AG04450 (cell line): ENCODE results near the gene OR11A1. TPM values are rescaled to one million over a fixed set of nuclear protein-coding genes. Genes with fewer than 3 reads are reported as not detected.

Experiments
- CTCF ChIA-PET: fragments of 300-600, 350-600 bp; formaldehyde crosslinking; extraction: SDS; loops from one replicate; lab custom pipeline; 2022; ENCODE audit warnings: antibody characterized with exemption, inconsistent platforms; lab: Charles Lee
- POLR2A ChIA-PET: fragments of 350-600 bp; formaldehyde crosslinking; extraction: SDS; loops from one replicate; lab custom pipeline; 2021; ENCODE audit warnings: antibody characterized with exemption, inconsistent platforms; lab: Yijun Ruan, JAX
- DNase-seq: peaks from one replicate; pipeline ENCODE4 v3.0.0-alpha.2; 2011; ENCODE audit warnings: low read depth, low spot score
- H3K27ac ChIP-seq: one replicate; pipeline ENCODE4 v1.5.1; 2012; ENCODE audit warnings: low read depth, low read length, control low read depth
- H3K27me3 ChIP-seq: one replicate; pipeline ENCODE4 v1.6.0; 2012; ENCODE audit warnings: low read length; ENCODE audit not compliant: control insufficient read depth, insufficient read depth
- H3K4me3 ChIP-seq: 2 replicates; pipeline ENCODE4 v1.5.1; 2011; ENCODE audit warnings: mild to moderate bottlenecking, low read depth, low read length, control low read depth
- H3K9me3 ChIP-seq: 2 replicates; pipeline ENCODE4 v1.5.1; 2012; ENCODE audit warnings: low read length; ENCODE audit not compliant: control insufficient read depth, insufficient read depth
- CTCF ChIP-seq: IDR thresholded peaks from 2 replicates; pipeline ENCODE4 v1.5.1; 2011; ENCODE audit warnings: low read depth, low read length, control low read depth, inconsistent platforms
- polyA plus RNA-seq: library from polyadenylated mRNA; depleted of rRNA; stranded (reverse); fragments of >200 nt; gene quantifications from 2 replicates; pipeline ENCODE4 v1.2.3, GENCODE V29; 2011

The OR11A1 gene
- polyA plus RNA-seq, 1 experiment = not detected

- ChIA-PET POLR2A (no interaction called here), CTCF (no interaction called here)
- no peak for TF ChIP-seq CTCF
- H3K9me3 ChIP-seq = 0 out of 2 replicates have a peak, but pooled peaks cover 3% of the 10 kb centered on the region
- no peak for DNase-seq
- no peaks in the 10 kb centered on the region for H3K27me3 ChIP-seq
- H3K4me3 ChIP-seq = no peak overlapping the region
- H3K27ac ChIP-seq = no peak overlapping the region
Measured at GRCh38 chr6:29486577-29486976, 29.7 kb upstream of the OR11A1 start.

- ChIA-PET CTCF (no interaction called here), POLR2A (no interaction called here)
- H3K4me3 ChIP-seq = no peak overlapping the region
- TF ChIP-seq CTCF = no peak
- peaks cover 3% of the 10 kb centered on the region; the same call in 1 of the 2 replicates for H3K9me3 ChIP-seq
- H3K27me3 ChIP-seq = no peaks in the 10 kb centered on the region
- DNase-seq = no peak
- H3K27ac ChIP-seq = no peak overlapping the region
Measured at GRCh38 chr6:29483735-29484134, 26.9 kb upstream of the OR11A1 start.

GRCh38 chr6:29483186-29483585 is 26.3 kb upstream of the OR11A1 start:
- H3K27me3 ChIP-seq = no peaks in the 10 kb centered on the region
- H3K9me3 ChIP-seq = peaks cover 3% of the 10 kb centered on the region; the same call in 1 of the 2 replicates
- no peak overlapping the region for H3K27ac ChIP-seq
- H3K4me3 ChIP-seq = no peak overlapping the region
- ChIA-PET CTCF (no interaction called here), POLR2A (no interaction called here)
- TF ChIP-seq CTCF = no peak
- no peak for DNase-seq

- Histone ChIP-seq H3K27ac (no peak overlapping the region), H3K9me3 (peaks cover 10% of the 10 kb centered on the region), H3K27me3 (no peaks in the 10 kb centered on the region), H3K4me3 (no peak overlapping the region)
- no peak for DNase-seq
- no peak for TF ChIP-seq CTCF
- ChIA-PET CTCF (interaction anchor here (0.5 kb wide), 1 partner anchor 1500 kb away, joined by 3 read pairs; no protein-coding TSS in a partner anchor), POLR2A (no interaction called here)
Measured at GRCh38 chr6:29479560-29479959, 22.7 kb upstream of the OR11A1 start.

GRCh38 chr6:29478740-29479139 is 21.9 kb upstream of the OR11A1 start:
- DNase-seq = no peak
- Histone ChIP-seq H3K9me3 (peaks cover 10% of the 10 kb centered on the region), H3K4me3 (no peak overlapping the region), H3K27me3 (no peaks in the 10 kb centered on the region), H3K27ac (no peak overlapping the region)
- TF ChIP-seq CTCF = no peak
- ChIA-PET CTCF (no interaction called here), POLR2A (no interaction called here)
